NCI-H82 (cell line): ENCODE results near the gene CNTNAP2.

Experiments
- DNase-seq: peaks from one replicate; lab custom pipeline; 2025; lab: John Stamatoyannopoulos, UW

CNTNAP2 gene

DNA sequence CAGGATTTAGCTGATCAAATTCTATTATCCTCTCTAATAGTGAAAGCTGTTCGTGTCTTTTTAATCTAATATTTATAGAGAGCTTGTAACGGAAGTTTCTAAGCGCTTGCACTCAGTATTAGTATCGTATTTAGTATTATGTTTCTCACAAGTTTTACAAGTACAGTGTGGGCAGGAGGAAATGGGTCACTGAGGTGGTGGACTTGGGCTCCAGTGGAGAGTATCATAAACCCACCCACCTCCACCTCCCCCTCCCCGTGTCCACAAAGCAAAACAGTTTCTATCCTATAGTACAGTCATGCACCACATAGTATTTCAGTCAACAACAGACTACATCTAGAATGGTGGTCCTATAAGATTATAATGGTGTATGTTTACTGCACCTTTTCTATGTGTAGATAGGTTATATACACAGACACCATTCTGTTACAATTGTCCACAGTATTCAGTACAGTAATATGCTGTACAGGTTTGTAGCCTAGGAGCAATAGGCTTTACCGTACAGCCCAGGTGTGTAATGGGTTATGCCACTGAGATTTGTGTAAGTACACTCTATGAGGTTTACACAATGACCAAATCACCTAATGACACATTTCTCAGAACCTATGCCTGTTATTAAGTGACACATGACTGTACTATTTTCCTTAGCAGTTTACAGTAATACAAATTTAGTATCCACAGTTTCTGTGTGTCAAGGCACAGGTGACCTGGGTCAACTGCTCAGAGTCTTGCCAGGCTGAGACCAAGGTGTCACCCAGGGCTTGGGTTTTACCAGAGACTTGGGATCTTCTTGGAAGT lies 1452.7 kb downstream of the CNTNAP2 start:
- DNase-seq, result peak; percentile 56

DNA sequence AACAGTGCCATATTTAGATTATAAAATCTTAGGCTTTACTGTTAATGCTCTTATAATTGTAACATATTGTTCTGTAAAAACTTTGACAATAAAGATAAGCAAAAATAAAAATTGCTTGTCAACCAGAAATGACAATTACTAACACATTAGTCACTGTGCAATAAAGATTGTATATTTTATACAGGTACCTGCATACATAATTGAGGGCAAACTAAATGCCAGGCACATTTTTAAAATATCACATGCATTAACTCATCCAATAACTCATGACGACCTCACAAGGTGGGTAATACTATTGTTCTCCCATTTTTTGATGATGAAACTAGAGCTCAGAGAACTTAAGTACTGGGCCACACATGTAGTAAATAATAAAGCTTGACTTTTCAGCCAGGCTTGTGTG lies 1453.8 kb downstream of the CNTNAP2 start:
- DNase-seq, result no peak

DNA sequence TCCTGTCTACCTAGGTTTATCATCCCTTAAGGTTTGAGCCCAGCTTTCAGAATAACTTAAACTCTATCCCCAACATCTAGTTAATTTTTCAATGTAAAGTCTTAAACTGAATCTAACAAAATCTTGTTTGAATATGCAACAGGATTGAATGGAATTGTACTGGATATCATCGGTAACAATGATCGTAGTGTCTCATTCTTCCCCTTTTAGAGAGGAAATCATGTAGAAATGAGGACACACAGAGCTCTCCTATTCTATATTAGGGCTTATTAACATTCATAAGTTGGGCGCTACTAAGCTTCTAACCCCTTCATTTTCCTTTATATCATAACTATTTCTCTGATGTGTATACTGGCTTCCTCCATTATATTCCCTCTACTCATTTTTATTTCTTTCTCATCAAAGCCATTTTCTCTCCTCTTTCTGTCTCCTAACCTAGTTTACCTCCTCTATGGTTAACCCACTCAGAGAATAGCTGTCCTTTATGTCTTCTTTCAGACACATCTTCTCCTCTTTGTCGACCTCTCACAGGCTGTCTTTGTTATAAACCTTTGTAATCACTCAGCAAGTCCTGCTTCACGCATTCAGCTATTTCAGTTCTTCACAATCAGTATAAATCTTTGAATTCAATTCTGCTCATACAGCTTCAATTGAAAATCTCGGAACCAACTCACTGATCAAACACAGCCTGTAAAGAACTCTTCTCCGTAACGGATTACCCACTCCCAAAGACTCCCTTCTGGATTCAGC lies 1455.0 kb downstream of the CNTNAP2 start:
- no peak for DNase-seq

DNA sequence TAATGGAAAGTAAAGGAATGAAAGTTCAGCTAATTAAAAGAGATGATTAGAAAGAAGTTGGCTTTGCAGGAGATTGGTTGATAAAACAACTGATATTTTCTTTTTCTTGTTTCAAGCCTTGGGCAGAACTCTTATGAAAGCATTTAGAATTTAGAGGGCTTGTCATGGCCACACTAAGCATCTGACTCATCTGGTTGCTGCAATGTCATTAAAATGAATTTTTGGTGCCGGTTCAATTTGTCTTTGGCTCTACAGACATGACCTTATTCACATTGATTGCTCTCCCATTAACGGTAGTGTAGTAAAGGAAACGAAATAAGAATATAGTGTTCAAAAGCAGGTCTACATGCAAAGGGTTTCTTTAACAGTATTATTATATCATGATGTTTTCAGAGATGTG lies 1461.6 kb downstream of the CNTNAP2 start:
- DNase-seq, result no peak

DNA sequence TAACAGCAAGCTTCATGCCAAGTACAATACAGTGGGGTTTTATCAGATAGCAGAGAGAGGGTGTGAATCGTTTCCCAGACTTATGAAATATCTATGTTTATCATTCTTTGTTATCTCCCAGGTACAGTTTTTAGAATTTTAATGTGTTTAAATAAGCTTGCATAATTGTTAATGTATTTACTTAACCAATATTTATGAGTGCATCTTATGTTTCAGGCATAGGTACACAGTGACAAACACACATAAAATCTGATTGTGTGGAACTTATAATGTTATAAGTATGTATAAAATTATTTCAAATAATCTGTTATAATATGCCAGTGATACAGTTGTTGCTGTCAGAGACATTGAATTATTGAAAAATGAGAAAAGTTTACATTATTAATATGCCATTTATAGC lies 1462.5 kb downstream of the CNTNAP2 start:
- DNase-seq, result no peak

DNA sequence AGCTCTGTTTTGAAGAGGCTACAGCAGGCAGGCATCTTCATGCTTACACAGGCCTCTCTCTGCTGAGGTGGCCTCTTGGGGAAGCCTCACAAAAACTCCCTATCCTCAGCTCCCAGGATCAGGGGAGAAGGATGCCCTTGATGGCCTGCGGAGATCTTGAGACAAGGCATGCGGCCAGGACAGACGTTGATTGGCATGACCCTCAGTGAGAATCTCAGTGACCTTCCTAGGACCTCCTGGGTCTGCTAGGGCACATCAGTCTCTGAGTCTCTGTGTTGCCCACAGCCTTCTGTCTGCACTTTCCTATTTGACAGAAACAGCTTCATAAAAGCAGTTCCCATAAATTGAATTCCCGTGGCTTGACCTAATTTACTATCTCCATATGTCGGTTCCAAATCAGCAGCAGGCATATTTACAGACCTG lies 1468.2 kb downstream of the CNTNAP2 start:
- peak; percentile 65 for DNase-seq

DNA sequence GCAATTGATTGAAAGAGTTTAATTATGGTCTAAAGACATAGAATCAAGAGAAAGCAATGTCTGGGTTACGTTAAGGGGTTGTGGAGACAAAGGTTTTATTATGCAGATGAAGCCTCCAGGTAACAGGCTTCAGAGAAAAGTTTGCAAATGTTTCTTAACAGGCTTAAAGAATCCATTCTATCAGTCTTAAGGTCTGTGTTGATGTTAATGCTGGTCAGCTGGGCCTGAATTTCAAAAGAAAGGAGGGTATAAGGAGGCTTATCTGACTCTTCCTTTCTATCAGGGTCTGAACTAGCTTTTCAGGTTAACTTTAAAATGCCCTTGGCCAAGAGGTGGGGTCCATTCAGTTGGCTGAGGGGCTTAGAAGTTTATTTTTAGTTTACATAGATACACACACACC lies 1469.5 kb downstream of the CNTNAP2 start:
- peak; percentile 22 for DNase-seq

DNA sequence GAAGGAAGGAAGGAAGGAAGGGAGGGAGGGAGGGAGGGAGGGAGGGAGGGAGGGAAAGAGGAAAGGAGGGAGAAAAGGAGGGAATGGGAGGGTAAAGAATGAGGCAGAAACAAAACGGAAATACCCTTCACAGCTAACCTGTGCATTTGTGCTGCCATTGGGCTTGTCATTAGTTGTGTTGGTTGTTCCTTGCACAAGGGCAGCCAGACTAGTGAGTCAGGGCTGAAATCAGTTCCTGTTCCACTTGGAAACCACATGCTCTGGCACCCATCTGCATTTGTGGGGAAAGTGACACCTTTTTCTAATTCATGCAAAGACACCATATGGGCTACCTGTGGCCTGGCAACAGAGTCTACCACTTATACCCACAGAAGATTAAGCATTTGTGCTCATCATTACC lies 1469.9 kb downstream of the CNTNAP2 start:
- peak; percentile 9 for DNase-seq

DNA sequence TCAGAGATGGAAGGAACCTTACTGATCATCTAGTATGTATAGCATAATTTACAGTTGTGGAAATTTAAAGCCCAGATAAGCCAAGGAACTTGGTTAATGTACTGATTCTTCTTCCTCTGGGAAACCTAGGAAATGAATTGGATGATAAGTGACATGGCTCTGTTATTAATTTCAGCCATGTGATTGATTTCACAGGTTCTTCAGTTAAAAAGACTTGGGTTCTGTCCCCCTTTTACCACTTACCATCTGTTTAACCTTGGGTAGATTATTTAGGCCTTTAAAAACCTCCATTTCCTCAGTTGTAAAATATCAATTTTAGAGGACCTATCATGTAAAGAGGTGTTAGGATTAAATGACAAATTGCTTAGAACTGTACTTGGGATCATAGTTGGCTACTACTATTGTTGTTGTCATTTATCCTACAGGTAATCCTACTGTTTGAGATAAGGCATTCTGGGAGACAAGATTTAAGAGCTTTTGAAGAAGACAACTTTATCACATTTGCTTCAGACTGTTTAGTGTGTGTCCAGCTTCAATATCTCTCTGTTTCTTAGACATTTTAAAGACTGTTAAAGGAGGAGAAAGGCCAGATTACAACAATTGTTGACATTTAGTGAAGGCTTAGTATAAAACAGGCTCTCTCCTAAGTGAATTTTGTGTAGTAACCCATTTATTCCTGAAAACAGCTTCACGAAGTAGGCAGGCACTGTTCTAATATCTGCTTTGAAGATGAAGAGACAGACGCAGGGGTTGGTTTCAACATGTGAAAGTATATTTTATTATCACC lies 1476.9 kb downstream of the CNTNAP2 start:
- DNase-seq, result no peak

DNA sequence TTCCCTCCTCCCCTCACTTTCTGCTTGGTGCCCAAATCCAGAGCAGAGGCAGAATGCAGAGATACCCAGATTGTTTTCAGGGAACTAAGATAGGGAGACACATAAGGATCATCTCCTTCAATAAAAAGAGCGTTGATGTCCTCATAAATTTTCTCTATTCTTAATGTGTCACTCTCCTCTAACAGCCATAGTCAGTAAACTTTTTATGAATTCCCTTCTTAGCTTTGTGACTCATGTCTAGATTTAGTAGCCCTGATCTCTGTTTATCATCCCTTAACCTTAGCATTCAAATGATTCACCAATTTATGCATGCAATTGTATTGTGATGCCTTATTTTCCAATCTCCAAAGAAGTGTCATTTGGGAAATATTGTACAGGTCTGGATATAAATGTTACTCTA lies 1478.4 kb downstream of the CNTNAP2 start:
- no peak for DNase-seq

DNA sequence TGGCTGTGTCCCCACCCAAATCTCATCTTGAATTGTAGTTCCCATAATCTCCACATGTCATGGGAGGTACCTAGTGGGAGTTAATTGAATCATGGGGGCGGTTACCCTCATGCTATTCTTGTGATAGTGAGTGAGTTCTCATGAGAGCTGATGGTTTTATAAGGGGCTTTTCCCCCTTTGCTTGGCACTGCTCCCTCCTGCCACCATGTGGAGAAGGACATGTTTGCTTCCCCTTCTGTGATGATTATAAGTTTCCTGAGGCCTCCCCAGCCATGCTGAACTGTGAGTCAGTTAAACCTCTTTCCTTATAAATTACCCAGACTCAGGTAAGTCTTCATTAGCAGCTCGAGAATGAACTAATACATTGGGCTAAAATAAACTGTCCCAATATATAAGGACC lies 1482.1 kb downstream of the CNTNAP2 start:
- DNase-seq, result peak; percentile 8

DNA sequence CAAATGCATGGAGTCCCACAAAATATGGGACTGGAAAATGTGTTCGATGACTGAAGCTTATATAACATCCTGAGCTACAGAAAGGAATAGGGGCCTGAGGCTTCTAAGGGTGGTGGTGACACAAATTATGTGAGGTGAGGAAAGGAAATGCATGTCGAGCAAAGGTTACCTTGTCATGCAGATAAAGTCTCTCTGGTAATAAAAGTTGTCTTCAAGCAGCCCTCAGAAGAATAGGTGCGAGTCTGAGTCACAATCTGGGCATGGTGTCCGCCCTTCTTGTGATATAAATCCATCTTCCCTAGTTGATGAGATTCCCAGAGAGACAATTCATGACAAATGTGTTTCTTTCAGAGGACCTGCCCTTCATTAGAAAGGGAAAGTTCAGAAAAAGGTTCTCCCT lies 1488.7 kb downstream of the CNTNAP2 start:
- no peak for DNase-seq

DNA sequence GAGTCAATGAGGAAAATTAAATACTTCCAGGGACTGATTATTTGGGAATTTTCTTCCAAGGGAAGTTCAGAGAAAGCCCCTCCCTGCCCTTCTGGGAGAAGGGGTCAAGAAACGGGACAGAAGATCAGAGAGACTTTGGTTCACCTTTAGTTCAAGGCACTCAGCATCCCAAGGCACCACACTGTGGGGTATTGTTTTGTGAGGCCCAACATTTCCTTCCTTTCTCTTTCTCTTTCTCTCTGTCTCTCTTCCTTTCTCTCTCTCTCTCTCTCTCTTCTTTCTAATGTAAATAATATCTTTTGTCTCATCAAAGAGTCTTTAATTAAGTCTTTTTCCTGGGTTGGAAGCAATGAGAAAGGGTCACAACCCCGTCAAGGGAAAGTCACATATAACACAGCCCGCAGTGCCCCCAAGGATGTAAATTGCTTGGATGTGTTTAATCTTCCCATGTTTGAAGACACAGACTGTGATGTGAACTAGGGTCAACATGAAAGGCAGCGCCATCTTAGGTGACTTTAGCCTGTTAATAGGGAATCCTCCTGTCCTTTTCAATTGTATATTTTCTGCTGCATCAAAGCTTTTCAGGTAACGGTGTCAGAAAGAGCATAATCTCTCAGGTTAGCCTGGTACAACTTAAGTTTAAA lies 1490.7 kb downstream of the CNTNAP2 start:
- peak; percentile 68 for DNase-seq

DNA sequence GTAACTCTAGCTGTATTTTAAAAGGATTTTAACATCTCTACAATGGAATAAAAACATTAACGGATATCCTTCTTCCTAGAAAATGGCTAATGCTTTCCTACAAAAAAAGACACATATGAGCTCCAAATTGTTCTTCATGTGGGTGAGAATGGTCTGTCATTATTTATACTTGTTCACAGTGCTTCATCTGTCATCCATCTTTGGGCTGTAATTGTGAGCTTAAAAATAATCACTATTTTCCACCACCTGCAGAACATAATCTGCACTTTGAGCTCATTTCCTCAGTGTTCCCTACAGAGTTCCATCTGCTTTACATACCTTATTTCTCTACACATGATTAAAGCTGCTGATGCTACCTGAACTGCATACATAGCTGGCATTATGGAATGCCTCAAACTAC lies 1494.8 kb downstream of the CNTNAP2 start:
- DNase-seq, result no peak

DNA sequence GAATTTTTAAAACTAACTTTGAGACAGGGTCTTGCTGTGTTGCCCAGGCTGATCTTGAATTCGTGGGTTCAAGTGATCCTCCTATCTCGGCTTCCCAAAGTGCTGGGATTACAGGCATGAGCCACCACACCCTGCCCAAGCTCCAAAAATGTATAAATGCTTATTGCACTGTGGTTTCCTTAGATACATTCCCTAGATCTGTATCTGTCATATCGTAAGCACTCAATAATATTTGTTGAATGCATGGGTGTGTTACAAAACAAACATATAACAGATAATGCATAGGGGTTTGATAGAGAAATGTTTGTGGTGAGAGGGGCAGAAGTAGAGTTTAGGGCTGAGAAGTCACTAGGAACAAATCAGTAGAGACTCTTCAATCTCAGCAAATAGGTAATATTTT lies 1518.7 kb downstream of the CNTNAP2 start:
- DNase-seq, result no peak

DNA sequence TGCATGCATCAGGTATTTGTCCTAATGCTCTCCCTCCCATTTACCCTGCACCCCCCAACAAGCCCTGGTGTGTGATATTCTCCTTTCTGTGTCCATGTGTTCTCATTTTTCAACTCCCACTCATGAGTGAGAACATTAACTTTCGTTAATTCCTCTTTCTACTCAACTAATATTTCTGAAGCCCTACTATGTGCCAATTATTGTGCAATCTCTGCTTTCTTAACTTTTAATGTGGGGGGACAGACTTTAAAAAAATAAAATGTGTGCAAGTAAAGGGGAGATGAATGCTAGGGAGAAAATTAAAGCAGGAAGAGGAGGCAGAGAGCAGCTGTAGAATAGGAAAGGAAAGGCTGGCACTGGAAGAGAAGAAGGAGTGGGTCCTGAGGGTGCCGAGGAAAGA lies 1520.0 kb downstream of the CNTNAP2 start:
- DNase-seq, result no peak

DNA sequence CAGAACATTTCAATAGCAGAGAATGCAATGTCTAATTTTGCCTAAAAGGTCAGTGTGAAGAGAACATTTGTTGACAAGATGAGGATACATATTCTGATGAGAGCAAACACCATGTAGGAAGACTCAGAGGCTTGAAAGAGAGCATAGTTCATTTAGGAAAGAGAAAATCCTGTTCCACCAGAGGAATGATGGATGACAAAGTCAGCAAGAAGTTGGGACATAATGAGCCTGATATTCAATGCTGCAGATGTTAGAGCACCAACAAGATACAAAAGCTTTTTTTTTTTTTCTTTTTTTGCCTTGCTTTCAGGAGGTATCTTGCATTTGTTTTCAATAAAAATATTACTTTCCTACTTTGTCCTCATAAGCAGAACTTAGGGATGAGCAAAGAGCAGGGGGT lies 1522.0 kb downstream of the CNTNAP2 start:
- DNase-seq, result no peak

DNA sequence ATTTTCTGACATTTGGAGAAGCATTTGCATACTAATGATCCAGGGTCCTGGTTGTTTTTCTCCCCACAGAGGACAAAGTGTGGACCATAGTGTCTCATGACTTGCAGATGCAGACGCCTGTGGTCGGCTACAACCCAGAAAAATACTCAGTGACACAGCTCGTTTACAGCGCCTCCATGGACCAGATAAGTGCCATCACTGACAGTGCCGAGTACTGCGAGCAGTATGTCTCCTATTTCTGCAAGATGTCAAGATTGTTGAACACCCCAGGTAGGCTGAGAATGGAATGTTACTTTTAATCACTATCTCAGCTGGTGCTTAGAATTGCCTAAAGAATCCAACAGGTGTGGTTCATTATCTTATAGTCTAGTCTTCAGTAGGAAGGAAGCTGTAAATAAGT lies 1522.4 kb downstream of the CNTNAP2 start:
- no peak for DNase-seq

DNA sequence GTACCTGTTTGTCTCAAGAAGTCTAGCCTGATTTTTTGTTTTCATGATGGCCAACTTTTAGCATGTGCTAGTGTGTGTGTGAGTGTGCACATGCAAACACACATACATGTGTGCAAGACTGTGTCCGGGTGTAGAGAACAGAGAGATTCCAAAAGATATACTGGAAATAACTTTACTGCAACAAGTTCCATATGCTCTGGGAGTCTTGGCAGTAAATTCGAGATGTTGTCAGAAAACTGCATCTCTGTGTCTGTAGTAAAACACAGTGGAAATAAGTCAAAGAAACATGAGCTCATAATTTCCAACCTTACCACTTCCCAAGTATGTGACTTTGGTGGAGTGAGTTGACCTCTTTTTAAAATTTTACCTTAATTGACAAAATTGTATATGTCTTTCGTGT lies 1523.2 kb downstream of the CNTNAP2 start:
- DNase-seq, result no peak

DNA sequence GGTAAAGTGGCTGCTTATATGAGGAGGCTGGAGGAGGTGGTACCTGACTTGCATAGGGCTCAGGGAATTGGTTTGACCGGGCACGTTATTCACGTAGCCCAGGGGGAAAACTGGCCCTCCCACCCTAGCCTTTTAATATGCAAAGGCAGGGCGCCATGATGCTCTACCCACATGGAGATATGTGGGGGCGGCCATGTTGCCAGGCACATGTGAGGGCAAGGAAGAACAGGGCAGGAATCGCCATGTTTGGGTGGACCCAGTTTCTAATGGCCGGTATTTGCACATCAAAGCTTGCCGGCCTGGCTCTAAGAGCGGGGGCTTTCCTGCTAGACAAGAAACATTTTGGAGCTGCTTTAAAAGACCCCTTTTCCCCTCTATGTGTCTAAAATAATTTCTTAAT lies 1524.2 kb downstream of the CNTNAP2 start:
- DNase-seq, result no peak

DNA sequence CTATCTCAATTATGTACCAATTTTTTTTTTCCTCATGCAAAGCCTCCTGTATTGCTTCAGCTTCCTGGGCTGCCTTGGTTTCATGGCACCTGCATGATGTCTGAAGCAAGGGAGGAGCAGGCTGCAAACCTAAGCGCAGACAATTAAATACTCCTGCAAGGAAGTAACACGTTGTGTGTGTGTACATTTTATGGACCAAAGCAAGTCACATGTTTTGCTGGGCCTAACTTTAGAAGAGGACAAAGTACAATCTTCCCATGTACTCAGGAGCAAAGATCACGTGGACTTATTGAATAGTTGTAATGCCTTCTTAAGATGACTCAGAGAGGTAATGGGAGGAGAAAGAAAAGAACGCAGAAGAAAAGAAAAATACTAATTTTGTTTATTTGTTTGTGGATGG lies 1530.0 kb downstream of the CNTNAP2 start:
- no peak for DNase-seq

DNA sequence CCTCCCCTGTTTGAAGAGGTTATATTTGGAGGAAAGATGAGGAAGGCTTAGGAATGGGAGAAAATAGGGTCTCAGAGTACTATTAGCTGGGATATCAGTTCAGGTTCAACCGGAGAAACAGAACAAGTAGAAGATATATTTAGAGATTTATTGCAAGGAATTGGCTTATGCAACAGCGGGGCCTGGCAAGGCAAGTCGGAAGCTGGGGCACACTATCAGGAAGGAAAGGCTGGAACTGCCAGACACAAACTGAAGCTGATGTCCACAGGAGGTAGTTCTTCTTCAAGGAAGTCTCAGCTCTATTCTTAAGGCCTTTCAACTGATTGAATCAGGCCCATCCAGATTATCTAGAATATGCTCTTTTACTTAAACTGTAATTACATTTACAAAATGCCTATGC lies 1534.4 kb downstream of the CNTNAP2 start:
- DNase-seq, result no peak
